LNCAP (cell line): Measurements from ENCODE around the gene GPC6.
A peak's percentile ranks its signal among the peaks of the same experiment; 100 is the strongest.

ENCODE experiments used
- TF ChIP-seq, protein P1 (sequence below): fragments of 450-650 bp; IDR thresholded peaks from 2 replicates; pipeline ENCODE4 v1.5.1; 2017; ENCODE audit warnings: mild to moderate bottlenecking

The GPC6 gene

DNA sequence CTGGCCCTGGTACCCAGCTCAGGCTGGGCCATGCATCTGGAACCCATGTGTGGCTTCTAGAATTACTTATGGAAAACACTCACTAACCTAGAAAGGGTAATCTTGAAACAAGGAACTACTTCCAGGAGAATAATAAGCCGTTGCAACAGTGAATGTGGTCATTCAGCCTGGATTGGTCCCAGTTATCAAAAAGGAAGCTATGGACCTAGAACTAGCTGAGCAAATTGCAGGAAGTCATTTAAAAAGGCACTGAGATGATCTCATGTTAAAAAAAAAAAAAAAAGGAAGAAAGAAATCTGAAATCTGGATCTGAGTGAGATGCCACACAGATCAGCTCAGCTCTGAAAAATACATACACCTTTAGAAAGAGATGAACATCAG is 1193.3 kb downstream of the GPC6 start:
- TF ChIP-seq, protein P1, sequence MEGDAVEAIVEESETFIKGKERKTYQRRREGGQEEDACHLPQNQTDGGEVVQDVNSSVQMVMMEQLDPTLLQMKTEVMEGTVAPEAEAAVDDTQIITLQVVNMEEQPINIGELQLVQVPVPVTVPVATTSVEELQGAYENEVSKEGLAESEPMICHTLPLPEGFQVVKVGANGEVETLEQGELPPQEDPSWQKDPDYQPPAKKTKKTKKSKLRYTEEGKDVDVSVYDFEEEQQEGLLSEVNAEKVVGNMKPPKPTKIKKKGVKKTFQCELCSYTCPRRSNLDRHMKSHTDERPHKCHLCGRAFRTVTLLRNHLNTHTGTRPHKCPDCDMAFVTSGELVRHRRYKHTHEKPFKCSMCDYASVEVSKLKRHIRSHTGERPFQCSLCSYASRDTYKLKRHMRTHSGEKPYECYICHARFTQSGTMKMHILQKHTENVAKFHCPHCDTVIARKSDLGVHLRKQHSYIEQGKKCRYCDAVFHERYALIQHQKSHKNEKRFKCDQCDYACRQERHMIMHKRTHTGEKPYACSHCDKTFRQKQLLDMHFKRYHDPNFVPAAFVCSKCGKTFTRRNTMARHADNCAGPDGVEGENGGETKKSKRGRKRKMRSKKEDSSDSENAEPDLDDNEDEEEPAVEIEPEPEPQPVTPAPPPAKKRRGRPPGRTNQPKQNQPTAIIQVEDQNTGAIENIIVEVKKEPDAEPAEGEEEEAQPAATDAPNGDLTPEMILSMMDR = no peak

DNA sequence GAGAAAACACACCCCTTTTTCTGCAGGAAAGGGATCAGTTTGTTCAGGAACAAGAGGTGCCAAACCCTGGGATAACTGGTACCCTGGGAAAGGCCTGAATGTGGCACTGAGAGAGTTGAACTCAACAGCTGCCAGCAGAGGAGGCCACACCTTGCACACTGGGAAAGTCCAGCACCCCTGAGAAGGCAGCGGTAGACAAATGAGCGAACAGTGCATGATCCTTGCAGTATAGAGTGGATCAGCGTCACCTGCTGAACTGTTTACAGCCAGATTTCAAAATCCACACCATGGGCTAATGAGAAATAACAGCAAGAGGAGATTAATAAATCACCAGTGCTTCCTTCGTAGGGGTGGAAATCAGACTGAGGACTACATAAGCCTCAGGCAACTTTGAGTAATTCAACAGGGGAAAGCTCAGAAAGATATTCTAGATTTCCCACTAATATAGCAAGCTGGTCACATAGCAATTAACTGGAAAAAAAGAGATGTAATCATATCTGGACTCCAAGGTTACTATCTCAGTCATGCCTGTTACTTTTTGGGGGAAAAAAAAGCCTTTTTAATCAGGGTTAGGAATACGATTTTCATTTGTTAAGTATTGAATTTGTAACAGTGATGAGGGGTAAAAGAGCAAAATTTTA is 1200.8 kb downstream of the GPC6 start:
- TF ChIP-seq, protein P1 = no peak

DNA sequence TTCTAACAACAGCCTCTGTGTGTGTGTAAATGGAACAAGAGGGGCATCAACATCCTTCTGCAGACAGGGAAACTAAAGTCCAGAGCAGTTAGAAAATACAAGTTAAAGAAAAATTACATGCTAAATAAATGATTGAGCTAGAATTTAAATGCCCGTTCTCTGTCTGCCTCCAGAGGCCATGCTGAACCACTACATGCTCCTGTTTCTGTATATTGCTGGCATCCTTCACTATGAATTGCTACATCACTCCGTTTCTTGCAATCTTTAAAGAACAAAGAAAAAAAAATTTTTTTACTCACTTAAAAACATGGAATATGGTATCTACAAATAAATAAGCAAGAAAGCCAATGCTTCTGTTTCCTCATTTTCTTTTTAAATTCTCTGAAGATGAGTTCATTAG is 1205.0 kb downstream of the GPC6 start:
- TF ChIP-seq, protein P1 = no peak

DNA sequence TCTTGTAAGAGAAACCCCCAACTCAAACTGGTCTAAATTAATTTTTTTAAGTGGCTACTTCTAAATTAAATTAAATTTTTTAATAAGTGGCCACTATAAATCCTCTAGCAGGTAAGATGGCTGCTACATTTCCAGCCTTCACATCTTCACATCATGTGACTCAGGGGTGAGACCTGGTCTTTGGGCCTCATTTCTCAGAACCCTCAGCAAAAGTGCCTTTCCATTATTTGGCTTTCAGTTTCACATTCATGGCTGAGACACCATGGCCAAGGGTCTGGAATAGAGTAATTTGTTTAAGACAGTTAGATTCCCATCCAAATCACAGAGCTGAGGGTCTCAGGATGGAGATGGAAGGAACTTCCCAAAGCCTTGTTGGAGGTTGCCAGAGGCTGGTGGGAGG is 1205.4 kb downstream of the GPC6 start:
- TF ChIP-seq, protein P1 = no peak

DNA sequence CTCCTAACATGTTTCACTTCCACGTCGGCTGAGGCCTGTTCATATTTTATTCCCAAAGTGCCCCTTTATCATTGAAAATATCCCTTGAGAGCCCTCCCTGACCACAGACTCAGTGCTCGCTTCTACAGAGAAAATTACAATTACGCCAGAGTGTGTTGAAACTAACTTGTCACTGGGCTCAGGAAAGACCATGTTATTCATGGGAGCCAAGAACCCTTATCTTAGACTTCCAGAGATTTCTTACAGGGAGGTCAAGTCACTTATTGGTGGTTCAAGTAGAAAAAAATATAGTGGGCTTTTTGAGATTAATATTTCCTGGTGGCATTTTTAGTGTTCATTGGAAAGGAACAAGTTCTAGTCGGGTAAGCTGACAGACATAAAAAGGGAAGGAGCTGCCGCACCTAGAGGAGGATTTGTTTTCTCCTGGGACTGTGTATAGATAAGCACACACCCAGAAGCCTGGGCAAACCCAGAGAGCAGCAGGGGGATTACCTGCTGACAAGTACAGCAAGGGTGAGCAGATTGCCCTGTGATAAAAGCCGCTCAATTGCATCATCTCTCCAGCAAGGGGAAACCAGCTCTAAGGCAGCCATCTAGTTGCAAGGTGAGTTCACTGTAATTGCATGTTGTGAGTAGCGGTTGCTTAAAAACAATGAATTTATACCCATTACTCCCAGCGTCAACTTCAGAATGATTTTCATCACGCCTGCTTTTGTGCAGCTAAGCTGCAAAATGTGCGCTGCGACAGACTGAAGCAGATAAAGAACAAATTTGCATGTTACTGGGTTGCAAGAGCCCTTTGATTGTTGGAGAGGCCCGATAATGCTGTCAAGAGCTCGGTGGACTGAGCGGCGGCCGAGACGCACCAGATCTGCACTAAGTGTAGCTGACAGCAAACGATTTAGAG is 1206.7 kb downstream of the GPC6 start:
- TF ChIP-seq, protein P1 = no peak

DNA sequence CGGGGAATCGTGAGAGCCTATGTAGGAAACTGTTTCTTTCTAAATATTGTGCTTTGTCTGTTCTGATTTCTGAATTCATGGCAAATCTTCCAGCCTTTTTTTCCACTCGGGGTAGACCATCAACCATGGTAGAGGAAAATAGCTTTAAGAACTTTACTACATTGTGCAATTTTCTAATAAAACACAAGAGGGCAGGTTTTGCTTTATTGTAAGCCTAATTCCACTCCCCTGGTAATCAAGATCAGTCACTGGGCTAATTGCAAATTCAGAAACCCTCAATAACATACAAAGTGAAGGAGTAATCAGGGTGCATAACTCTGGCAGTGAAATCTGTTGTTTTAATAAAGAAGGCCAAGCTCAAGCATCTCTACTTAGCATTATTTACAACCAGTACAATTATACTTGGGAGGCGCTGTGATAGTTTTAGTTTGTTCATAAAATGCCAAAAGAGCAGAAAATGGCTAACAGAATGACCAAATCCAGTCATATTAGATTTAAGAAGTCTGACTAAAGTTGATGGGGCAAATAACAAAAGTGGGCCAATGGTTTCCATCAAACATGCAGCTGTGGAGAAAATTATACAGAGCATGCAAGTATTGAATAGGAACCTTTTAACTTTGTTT is 1209.1 kb downstream of the GPC6 start:
- TF ChIP-seq, protein P1 = peak; percentile 55

DNA sequence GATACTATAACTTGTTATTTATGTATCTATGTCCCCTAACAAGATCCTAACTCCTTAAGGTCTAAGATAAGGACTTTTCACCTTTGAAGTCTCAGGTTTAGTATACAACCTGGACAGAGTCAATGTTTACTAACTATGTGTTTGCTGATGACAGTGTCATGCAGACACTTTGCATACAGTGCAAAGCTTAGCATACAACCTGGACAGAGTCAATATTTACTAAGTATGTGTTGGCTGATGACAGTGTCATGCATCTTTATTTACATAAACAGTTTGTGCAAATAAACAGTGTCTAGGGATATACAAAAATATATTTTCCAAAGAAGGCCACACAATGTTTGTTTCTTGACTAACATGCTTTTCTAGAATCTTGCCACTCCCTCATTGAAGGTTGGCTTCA is 1218.2 kb downstream of the GPC6 start:
- TF ChIP-seq, protein P1 = no peak
